Hepatocyte (in vitro differentiated cells): ENCODE measurements around the gene GH2.

Source experiments
- EZH2 ChIP-seq: fragments of 200-600 bp; sonication (generic); IDR thresholded peaks from 2 replicates; pipeline ENCODE4 v1.6.1; 2016; ENCODE audit warnings: antibody characterized with exemption, mild to moderate bottlenecking, borderline replicate concordance
- EZH2phosphoT487 ChIP-seq: fragments of 200-600 bp; sonication (generic); IDR thresholded peaks from one replicate; pipeline ENCODE4 v1.6.1; 2018; ENCODE audit warnings: antibody characterized with exemption, mild to moderate bottlenecking, low read depth, moderate library complexity; ENCODE audit not compliant: unreplicated experiment, severe bottlenecking
- TF ChIP-seq, protein P1 (sequence below): fragments of 200-600 bp; sonication (generic); IDR thresholded peaks from 2 replicates; pipeline ENCODE4 v1.5.1; 2016; ENCODE audit warnings: antibody characterized with exemption, mild to moderate bottlenecking; ENCODE audit not compliant: poor library complexity

DNA sequence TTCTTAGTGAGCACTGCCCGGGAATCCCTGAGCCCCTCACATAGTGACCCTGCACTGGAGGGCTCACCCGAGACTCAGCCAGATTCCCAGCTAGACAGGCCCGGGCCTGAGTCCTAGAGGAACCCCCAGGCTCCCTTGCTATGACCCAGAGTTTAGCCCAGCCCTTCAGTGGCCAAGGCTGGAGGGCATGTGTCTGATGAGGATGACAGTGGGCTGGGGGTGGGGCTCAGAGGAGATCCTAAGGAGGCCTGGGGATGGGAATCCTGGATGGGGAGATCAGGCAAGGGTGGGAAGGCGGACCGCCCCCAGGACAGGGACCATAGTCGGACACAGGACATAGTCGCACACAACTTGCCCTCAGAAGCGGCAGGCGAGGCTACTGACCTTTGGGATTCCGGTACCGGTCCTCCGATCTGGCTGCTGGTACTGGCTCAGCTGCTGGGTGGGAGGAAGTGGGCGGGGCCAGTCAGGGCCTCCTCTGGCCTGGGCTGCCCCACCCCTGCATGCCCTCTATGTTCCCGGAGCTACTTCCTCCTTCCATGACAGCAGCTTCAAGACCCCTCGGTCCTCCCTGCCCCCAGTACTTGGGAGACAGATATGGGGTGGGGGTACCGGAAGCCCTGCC is 49.3 kb upstream of the GH2 start:
- TF ChIP-seq, protein P1, sequence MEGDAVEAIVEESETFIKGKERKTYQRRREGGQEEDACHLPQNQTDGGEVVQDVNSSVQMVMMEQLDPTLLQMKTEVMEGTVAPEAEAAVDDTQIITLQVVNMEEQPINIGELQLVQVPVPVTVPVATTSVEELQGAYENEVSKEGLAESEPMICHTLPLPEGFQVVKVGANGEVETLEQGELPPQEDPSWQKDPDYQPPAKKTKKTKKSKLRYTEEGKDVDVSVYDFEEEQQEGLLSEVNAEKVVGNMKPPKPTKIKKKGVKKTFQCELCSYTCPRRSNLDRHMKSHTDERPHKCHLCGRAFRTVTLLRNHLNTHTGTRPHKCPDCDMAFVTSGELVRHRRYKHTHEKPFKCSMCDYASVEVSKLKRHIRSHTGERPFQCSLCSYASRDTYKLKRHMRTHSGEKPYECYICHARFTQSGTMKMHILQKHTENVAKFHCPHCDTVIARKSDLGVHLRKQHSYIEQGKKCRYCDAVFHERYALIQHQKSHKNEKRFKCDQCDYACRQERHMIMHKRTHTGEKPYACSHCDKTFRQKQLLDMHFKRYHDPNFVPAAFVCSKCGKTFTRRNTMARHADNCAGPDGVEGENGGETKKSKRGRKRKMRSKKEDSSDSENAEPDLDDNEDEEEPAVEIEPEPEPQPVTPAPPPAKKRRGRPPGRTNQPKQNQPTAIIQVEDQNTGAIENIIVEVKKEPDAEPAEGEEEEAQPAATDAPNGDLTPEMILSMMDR, result no peak
- TF ChIP-seq EZH2 (no peak), EZH2phosphoT487 (no peak)
